ENCODE results near the gene TRAF3IP1. TPM values are rescaled to one million over a fixed set of nuclear protein-coding genes. Genes with fewer than 3 reads are reported as not detected.

Gene TRAF3IP1
- total and polyA plus RNA-seq, 11 donors = 3.8 to 20.3 (median 12.4) TPM

DNA sequence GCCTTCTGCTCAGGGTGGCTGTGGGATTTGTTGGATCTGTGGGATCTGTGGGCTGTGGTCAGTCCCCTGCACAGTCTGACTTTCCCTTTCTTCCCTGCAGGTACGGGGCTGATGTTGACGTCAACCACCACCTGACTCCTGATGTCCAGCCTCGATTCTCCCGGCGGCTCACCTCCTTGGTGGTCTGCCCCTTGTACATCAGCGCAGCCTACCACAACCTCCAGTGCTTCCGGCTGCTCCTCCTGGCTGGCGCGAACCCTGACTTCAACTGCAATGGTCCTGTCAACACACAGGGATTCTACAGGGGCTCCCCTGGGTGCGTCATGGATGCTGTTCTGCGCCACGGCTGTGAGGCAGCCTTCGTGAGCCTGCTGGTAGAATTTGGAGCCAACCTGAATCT lies 123.9 kb downstream of the TRAF3IP1 start:
- intact Hi-C loops (cut with DNase I) = no loop called here
- no peak for DNase-seq
- Histone ChIP-seq H3K27ac (no peak overlapping the region), H3K4me1 (peaks cover 0 to 41% (median 23%) of the 10 kb centered on the region in 12 donors), H3K4me3 (no peak overlapping the region), H3K27me3 (no peaks in the 10 kb centered on the region), H3K36me3 (peaks cover 0 to 58% (median 44%) of the 10 kb centered on the region in 9 donors), H3K9me3 (no peaks in the 10 kb centered on the region)
- TF ChIP-seq CTCF (IDR thresholded peaks at IDR 0.05) (no peak), POLR2A (IDR thresholded peaks at IDR 0.05) (no peak)
- WGBS, 4 donors = 94 to 97% (median 97%) methylated on average over 13 of the region's 13 CpGs
- ATAC-seq = no peak

DNA sequence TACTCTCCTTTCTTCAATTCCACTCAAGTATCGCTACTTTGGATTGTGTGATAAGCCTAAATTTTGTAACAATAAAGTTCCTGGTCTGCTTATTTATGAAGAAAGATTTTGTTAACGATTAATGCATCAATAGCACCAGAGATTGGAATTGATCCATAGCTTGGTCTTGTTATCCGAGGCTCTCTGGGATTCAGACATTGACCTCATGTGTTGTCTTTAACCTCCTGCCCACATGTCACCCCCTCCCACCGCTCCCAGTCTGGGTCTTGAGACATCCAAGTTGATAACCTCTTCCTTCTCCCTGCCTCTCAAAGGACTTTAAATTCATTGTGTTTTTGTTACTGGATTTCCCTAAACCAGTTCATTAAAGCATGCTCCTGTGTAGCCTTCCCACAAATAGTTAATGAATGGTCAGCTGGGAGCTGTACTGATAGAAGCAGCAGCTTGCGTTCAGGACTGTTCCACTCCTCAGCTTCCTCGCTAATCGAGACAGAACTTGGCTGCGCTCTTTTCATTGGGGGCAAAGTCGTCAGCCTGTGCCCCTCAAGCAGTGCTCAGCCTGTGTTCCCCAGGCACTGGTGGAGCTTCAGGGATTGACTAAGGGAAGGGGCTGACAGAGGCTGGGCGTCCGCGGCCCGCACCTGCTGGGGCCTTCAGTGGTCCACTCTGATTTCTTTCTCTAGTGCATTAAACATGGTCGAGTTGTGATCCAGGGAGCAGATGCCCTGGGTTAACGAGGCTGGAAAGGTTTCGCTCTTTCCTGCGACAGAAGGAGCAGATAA lies 125.3 kb downstream of the TRAF3IP1 start:
- Histone ChIP-seq H3K27ac (no peak overlapping the region), H3K9me3 (no peaks in the 10 kb centered on the region), H3K4me3 (no peak overlapping the region), H3K27me3 (no peaks in the 10 kb centered on the region), H3K36me3 (peaks cover 0 to 65% (median 47%) of the 10 kb centered on the region in 9 donors), H3K4me1 (peaks cover 0 to 36% (median 22%) of the 10 kb centered on the region in 12 donors)
- no peak for DNase-seq
- intact Hi-C loops (cut with DNase I) = no loop called here
- TF ChIP-seq CTCF (IDR thresholded peaks at IDR 0.05) (no peak), POLR2A (IDR thresholded peaks at IDR 0.05) (no peak)
- ATAC-seq = no peak
- 76 to 82% (median 79%) methylated on average over 17 of the region's 17 CpGs for WGBS, 4 donors

GRCh38 chr2:238446371-238446770 lies 126.1 kb downstream of the TRAF3IP1 start:
- DNase-seq (no peak), ATAC-seq (no peak)
- Histone ChIP-seq H3K4me1 (peaks cover 0 to 36% (median 17%) of the 10 kb centered on the region in 12 donors), H3K27me3 (no peaks in the 10 kb centered on the region), H3K27ac (no peak overlapping the region), H3K9me3 (no peaks in the 10 kb centered on the region), H3K4me3 (no peak overlapping the region), H3K36me3 (peaks cover 0 to 72% (median 55%) of the 10 kb centered on the region in 9 donors)
- TF ChIP-seq POLR2A (IDR thresholded peaks at IDR 0.05) (no peak), CTCF (IDR thresholded peaks at IDR 0.05) (no peak)
- intact Hi-C loops (cut with DNase I) = no loop called here
- WGBS, 4 donors = 94 to 96% (median 95%) methylated on average over 8 of the region's 8 CpGs

DNA sequence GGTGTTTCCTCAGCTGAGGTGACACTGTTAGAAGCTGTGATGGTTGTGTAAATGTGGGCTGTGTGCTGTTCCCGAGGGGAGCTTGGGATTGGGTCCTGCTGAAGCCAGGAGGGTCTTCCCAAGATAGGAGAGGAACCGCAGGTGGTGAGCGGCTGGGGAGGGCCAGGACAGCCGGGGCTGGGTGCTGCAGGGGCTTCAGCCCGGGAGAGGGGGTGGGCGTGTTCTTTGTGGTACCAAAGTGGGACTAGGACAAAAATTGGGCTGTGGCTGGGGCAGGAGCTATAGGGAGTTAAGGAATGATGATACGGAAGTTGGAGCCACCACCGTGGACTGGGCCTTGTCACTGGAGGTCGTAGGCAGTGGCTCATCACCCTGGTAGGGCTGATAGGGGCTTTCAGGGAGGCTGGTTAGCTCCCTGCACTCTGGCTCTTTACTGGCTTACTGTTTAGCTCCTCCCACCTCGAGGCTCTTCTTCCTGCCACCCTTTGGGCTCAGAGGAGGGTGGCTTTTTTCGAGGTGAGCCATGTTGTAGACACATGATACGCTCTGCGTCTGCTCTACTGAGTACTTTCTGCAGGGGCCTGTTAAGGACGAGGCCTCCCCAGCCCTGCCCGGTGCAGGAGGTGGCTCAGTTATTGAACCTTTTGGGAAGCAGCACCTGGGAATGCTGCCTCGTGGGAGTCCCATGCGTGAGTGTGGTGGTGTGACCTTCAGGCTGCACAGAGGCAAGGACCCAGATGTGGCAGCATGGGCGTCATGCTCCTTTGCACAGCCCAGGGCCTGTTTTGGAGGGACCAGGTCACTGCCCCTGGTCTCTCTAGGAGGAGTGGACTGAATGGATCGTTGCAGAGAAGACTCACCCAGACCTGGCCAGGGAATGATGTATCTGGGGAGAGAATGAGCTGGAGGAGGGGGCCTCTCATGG lies 128.0 kb downstream of the TRAF3IP1 start:
- intact Hi-C loops (cut with DNase I) = no loop called here
- Histone ChIP-seq H3K27me3 (no peaks in the 10 kb centered on the region), H3K27ac (peak overlapping the region in 1 of 12 donors; percentile 70), H3K4me3 (no peak overlapping the region), H3K36me3 (peaks cover 0 to 83% (median 59%) of the 10 kb centered on the region in 9 donors), H3K4me1 (peaks cover 0 to 30% (median 13%) of the 10 kb centered on the region in 12 donors), H3K9me3 (no peaks in the 10 kb centered on the region)
- ATAC-seq (no peak), DNase-seq (no peak)
- 80 to 87% (median 82%) methylated on average over 18 to 19 of the region's 19 CpGs for WGBS, 4 donors
- TF ChIP-seq CTCF (IDR thresholded peaks at IDR 0.05) = no peak
- TF ChIP-seq POLR2A (IDR thresholded peaks at IDR 0.05) = no peak
